Osteoblast (primary cell): ENCODE data around the gene FCRLB. TPM values are rescaled to one million over a fixed set of nuclear protein-coding genes. Genes with fewer than 3 reads are reported as not detected.

Experiments
- DNase-seq: peaks from one replicate; pipeline ENCODE4 v3.0.0; 2011; ENCODE audit warnings: low spot score, mixed read lengths; ENCODE audit not compliant: insufficient read length; ENCODE audit errors: missing footprints
- H2AFZ ChIP-seq: 2 replicates; pipeline ENCODE4 v1.6.0; 2011; ENCODE audit warnings: mild to moderate bottlenecking, low read length
- H3K27ac ChIP-seq: 2 replicates; pipeline ENCODE4 v1.5.1; 2011; ENCODE audit warnings: mild to moderate bottlenecking, low read depth, low read length, moderate library complexity
- H3K27me3 ChIP-seq: 2 replicates; pipeline ENCODE4 v1.6.0; 2012; ENCODE audit warnings: mild to moderate bottlenecking, control low read depth, inconsistent platforms, low read length, moderate library complexity; ENCODE audit not compliant: insufficient read depth
- H3K36me3 ChIP-seq: 2 replicates; pipeline ENCODE4 v1.5.1; 2011; ENCODE audit warnings: mild to moderate bottlenecking, low read length, control low read depth, moderate library complexity; ENCODE audit not compliant: insufficient read depth
- H3K4me1 ChIP-seq: 2 replicates; pipeline ENCODE4 v1.5.1; 2011; ENCODE audit warnings: mild to moderate bottlenecking, low read length, control low read depth, moderate library complexity; ENCODE audit not compliant: insufficient read depth
- H3K4me2 ChIP-seq: 2 replicates; pipeline ENCODE4 v1.6.0; 2011; ENCODE audit warnings: mild to moderate bottlenecking, low read length; ENCODE audit not compliant: insufficient read depth
- H3K4me3 ChIP-seq: fragments of 200-600 bp; sonication (generic); 3 replicates; pipeline ENCODE4 v1.5.1; 2012; ENCODE audit warnings: mild to moderate bottlenecking, low read length, inconsistent platforms; ENCODE audit not compliant: insufficient read depth
- H3K79me2 ChIP-seq: 2 replicates; pipeline ENCODE4 v1.6.0; 2012; ENCODE audit warnings: mild to moderate bottlenecking, low read length, control low read depth, inconsistent platforms; ENCODE audit not compliant: insufficient read depth
- H3K9me3 ChIP-seq: 2 replicates; pipeline ENCODE4 v1.5.1; 2011; ENCODE audit warnings: low read depth, low read length, control low read depth
- H4K20me1 ChIP-seq: 2 replicates; pipeline ENCODE4 v1.6.0; 2012; ENCODE audit warnings: mild to moderate bottlenecking, low read length, control low read depth; ENCODE audit not compliant: insufficient read depth
- CTCF ChIP-seq: IDR thresholded peaks from 2 replicates; pipeline ENCODE4 v1.5.1; 2011; ENCODE audit warnings: mild to moderate bottlenecking, low read depth, low read length, moderate library complexity; ENCODE audit errors: extremely low read depth
- total RNA-seq: library from RNA; depleted of rRNA; stranded (reverse); fragments of >200 nt; gene quantifications from 2 replicates; pipeline ENCODE4 v1.2.3, GENCODE V29; 2012

Gene FCRLB
- total RNA-seq, 1 donor = 1.8 TPM

GRCh38 chr1:161747801-161748200, 26.5 kb downstream of the FCRLB start:
- Histone ChIP-seq H3K79me2 (peaks cover 20% of the 10 kb centered on the region), H3K4me1 (peaks cover 16% of the 10 kb centered on the region), H3K36me3 (peaks cover 11% of the 10 kb centered on the region), H3K9me3 (no peaks in the 10 kb centered on the region), H3K4me2 (no peak overlapping the region), H3K27me3 (no peaks in the 10 kb centered on the region), H2AFZ (no peak overlapping the region), H3K4me3 (no peak overlapping the region), H4K20me1 (peaks cover 12% of the 10 kb centered on the region), H3K27ac (no peak overlapping the region)
- DNase-seq = no peak
- TF ChIP-seq CTCF = no peak

GRCh38 chr1:161749509-161750407, 28.4 kb downstream of the FCRLB start, which contains the start of gene DUSP12:
Gene DUSP12 (plus strand): TSS chr1:161749786. CDS start chr1:161749802, 16 bp downstream.
- DNase-seq = peak; percentile 91
- H3K79me2 ChIP-seq = peaks cover 29% of the 10 kb centered on the region
- TF ChIP-seq CTCF = peak; percentile 32

GRCh38 chr1:161763522-161764098, 42.3 kb downstream of the FCRLB start:
- H3K4me3 ChIP-seq = no peak overlapping the region
- H3K36me3 ChIP-seq = peaks cover 2% of the 10 kb centered on the region
- peak; percentile 63 for TF ChIP-seq CTCF
- no peaks in the 10 kb centered on the region for H4K20me1 ChIP-seq
- no peaks in the 10 kb centered on the region for H3K27me3 ChIP-seq
- no peak for DNase-seq
- H3K4me1 ChIP-seq = peaks cover 8% of the 10 kb centered on the region
- no peak overlapping the region for H3K4me2 ChIP-seq
- H3K79me2 ChIP-seq = peaks cover 25% of the 10 kb centered on the region
- H2AFZ ChIP-seq = no peak overlapping the region
- H3K9me3 ChIP-seq = no peaks in the 10 kb centered on the region
- H3K27ac ChIP-seq = no peak overlapping the region

More at GRCh38 chr1:161749509-161750407, 28.4 kb downstream of the FCRLB start, which contains the start of gene DUSP12:
- Histone ChIP-seq H3K4me1 (peaks cover 10% of the 10 kb centered on the region), H2AFZ (peak within 1 kb of the TSS; percentile 97), H4K20me1 (peaks cover 12% of the 10 kb centered on the region), H3K4me3 (peak within 1 kb of the TSS; percentile 95), H3K4me2 (peak within 1 kb of the TSS; percentile 97), H3K36me3 (peaks cover 30% of the 10 kb centered on the region), H3K27me3 (no peaks in the 10 kb centered on the region), H3K9me3 (no peaks in the 10 kb centered on the region), H3K27ac (peak within 1 kb of the TSS; percentile 89)
